Measurements from ENCODE around the gene KLF5. TPM values are rescaled to one million over a fixed set of nuclear protein-coding genes. Genes with fewer than 3 reads are reported as not detected.

The KLF5 gene
- polyA plus RNA-seq, 1 of the 3 experiments (the other 2 are of a cell fraction), result 2.7 TPM

- H3K4me3 ChIP-seq (ENCODE audit: low read depth in 2 of 2, low read length in 1 of 2), result no peak overlapping the region
- H3F3A ChIP-seq (replicated peaks; ENCODE audit: insufficient read depth), result no peaks in the 10 kb centered on the region
- no peak for DNase-seq
- H3K9ac ChIP-seq, result no peak overlapping the region
- H3K79me2 ChIP-seq (ENCODE audit: insufficient read depth), result no peaks in the 10 kb centered on the region
- no peak overlapping the region for H2AFZ ChIP-seq (ENCODE audit: low read depth)
- no peak overlapping the region for H3K4me2 ChIP-seq
- no peaks in the 10 kb centered on the region for H4K20me1 ChIP-seq (ENCODE audit: insufficient read depth)
- H3K27ac ChIP-seq (ENCODE audit: low read depth in 2 of 2, low read length in 1 of 2), result no peak overlapping the region
- H3K4me1 ChIP-seq (ENCODE audit: control insufficient read depth in 1 of 2, insufficient read depth in 2 of 2, low read depth in 1 of 2, low read length in 1 of 2), result no peaks in the 10 kb centered on the region
- TF ChIP-seq NRF1 (IDR thresholded peaks at IDR 0.05; ENCODE audit: low read depth, low read length) (no peak), RCOR1 (IDR thresholded peaks at IDR 0.05; ENCODE audit: low read length) (no peak), MXI1 (IDR thresholded peaks at IDR 0.05; ENCODE audit: low read depth, low read length) (no peak), IRF3 (IDR thresholded peaks at IDR 0.05; ENCODE audit: low read depth, low read length) (no peak), TEAD4 (IDR thresholded peaks at IDR 0.05; ENCODE audit: borderline replicate concordance, insufficient read depth) (no peak), GABPA (IDR thresholded peaks at IDR 0.05; ENCODE audit: low read depth) (no peak), FOXJ3 (CRISPR knock-in tag; IDR thresholded peaks at IDR 0.05) (no peak), POLR2AphosphoS5 (IDR thresholded peaks at IDR 0.05; ENCODE audit: low read depth, low read length) (no peak), EP300 (IDR thresholded peaks at IDR 0.05; ENCODE audit: borderline replicate concordance in 1 of 2, low read depth in 1 of 2, low read length in 1 of 2) (no peak), CTCF (IDR thresholded peaks at IDR 0.05) (no peak), USF1 (IDR thresholded peaks at IDR 0.05; ENCODE audit: borderline replicate concordance, low read depth) (no peak), CHD2 (IDR thresholded peaks at IDR 0.05; ENCODE audit: low read length, partially characterized antibody) (no peak), FOSL2 (IDR thresholded peaks at IDR 0.05; ENCODE audit: borderline replicate concordance, low read depth) (no peak), NFIC (IDR thresholded peaks at IDR 0.05; ENCODE audit: borderline replicate concordance) (no peak), YY1 (IDR thresholded peaks at IDR 0.05; ENCODE audit: low read depth) (no peak), GATA2 (CRISPR knock-in tag; IDR thresholded peaks at IDR 0.05) (no peak), SIN3A (IDR thresholded peaks at IDR 0.05; ENCODE audit: borderline replicate concordance, low read depth, low read length) (no peak), RAD21 (IDR thresholded peaks at IDR 0.05; ENCODE audit: low read length) (no peak), REST (IDR thresholded peaks at IDR 0.05; ENCODE audit: low read depth, low read length) (no peak), SMC3 (IDR thresholded peaks at IDR 0.05; ENCODE audit: low read depth, low read length) (no peak)
- H3K36me3 ChIP-seq (replicated peaks in 1 of 2; ENCODE audit: control insufficient read depth in 1 of 2, insufficient read depth in 2 of 2, low read length in 1 of 2), result peaks cover 3 to 4% of the 10 kb centered on the region in 2 experiments
- no peaks in the 10 kb centered on the region for H3K27me3 ChIP-seq (ENCODE audit: insufficient read depth)
- POLR2A ChIA-PET, result no interaction called here
- no peaks in the 10 kb centered on the region for H3K9me2 ChIP-seq
- CTCF ChIA-PET, result no interaction called here
- H3K9me3 ChIP-seq, result no peaks in the 10 kb centered on the region
- 52% methylated on average over 2 of the region's 2 CpGs for WGBS (ENCODE audit: low lambda C conversion rate)
Measured at GRCh38 chr13:73075954-73076353, 17.1 kb downstream of the KLF5 start.
